AG04450 (cell line): ENCODE measurements around the gene NCKAP5L. TPM values are rescaled to one million over a fixed set of nuclear protein-coding genes. Genes with fewer than 3 reads are reported as not detected.

Experiments used
- CTCF ChIA-PET: fragments of 300-600, 350-600 bp; formaldehyde crosslinking; extraction: SDS; loops from one replicate; lab custom pipeline; 2022; ENCODE audit warnings: antibody characterized with exemption, inconsistent platforms; lab: Charles Lee
- POLR2A ChIA-PET: fragments of 350-600 bp; formaldehyde crosslinking; extraction: SDS; loops from one replicate; lab custom pipeline; 2021; ENCODE audit warnings: antibody characterized with exemption, inconsistent platforms; lab: Yijun Ruan, JAX
- DNase-seq: peaks from one replicate; pipeline ENCODE4 v3.0.0-alpha.2; 2011; ENCODE audit warnings: low read depth, low spot score
- H3K27ac ChIP-seq: one replicate; pipeline ENCODE4 v1.5.1; 2012; ENCODE audit warnings: low read depth, low read length, control low read depth
- H3K27me3 ChIP-seq: one replicate; pipeline ENCODE4 v1.6.0; 2012; ENCODE audit warnings: low read length; ENCODE audit not compliant: control insufficient read depth, insufficient read depth
- H3K4me3 ChIP-seq: 2 replicates; pipeline ENCODE4 v1.5.1; 2011; ENCODE audit warnings: mild to moderate bottlenecking, low read depth, low read length, control low read depth
- H3K9me3 ChIP-seq: 2 replicates; pipeline ENCODE4 v1.5.1; 2012; ENCODE audit warnings: low read length; ENCODE audit not compliant: control insufficient read depth, insufficient read depth
- CTCF ChIP-seq: IDR thresholded peaks from 2 replicates; pipeline ENCODE4 v1.5.1; 2011; ENCODE audit warnings: low read depth, low read length, control low read depth, inconsistent platforms
- polyA plus RNA-seq: library from polyadenylated mRNA; depleted of rRNA; stranded (reverse); fragments of >200 nt; gene quantifications from 2 replicates; pipeline ENCODE4 v1.2.3, GENCODE V29; 2011

Gene NCKAP5L
- polyA plus RNA-seq, 1 experiment = 5.6 TPM

- CTCF ChIA-PET = no interaction called here
- Histone ChIP-seq H3K9me3 (no peaks in the 10 kb centered on the region; the same call in 1 of the 2 replicates), H3K27me3 (no peaks in the 10 kb centered on the region), H3K27ac (no peak overlapping the region), H3K4me3 (no peak overlapping the region)
- DNase-seq = no peak
- POLR2A ChIA-PET = interaction anchor here (1.1 to 1.2 kb wide), 2 partner anchors 27 to 54 kb away, joined by 6 to 8 read pairs; partner anchors contain the start of gene TMBIM6
- TF ChIP-seq CTCF = no peak
These were observed 32.5 kb downstream of the NCKAP5L start for GRCh38 chr12:49795654-49796105.

DNA sequence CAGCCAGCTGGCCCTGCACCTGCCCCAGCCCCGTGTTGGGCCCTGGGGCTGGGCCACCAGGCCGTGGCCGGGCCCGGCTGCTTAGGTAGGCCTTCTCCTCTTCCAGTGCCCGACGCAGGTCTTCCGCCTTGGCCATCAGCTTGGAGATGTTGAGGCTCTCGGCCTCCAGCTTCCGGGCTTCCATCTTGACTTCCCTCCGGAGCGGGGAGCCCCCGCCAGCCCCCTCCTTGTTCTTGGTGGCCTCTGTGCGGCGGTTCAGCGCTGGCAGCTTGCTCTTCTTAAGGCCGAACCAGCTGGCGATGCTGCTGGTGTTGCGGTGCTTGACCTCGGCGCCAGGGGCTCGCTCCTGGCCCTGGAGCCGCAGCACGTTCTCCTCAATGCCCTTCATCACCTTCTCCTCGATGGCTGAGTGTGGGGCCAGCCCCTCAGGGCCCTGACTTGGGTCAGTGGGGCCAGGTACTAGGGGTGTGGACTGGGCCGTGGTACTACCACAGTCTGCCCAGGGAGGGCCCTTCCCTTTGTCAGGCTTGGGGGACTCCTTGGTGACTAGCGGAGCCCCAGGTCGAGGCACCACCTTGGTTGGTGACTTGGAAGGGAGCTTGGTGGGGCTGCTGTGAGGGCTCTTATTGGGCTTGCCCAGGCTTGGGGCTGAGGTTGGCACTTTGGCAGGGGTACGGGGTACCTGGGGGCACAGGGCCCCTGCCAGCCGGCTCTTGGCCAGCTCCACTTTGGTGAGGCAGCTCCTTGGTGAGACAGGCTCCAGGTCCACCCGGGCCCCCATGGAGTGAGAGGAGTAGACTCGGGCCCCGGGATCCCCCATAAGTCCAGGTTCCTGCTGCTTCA lies 33.2 kb downstream of the NCKAP5L start:
- Histone ChIP-seq H3K27me3 (no peaks in the 10 kb centered on the region), H3K4me3 (no peak overlapping the region), H3K9me3 (no peaks in the 10 kb centered on the region; the same call in 1 of the 2 replicates), H3K27ac (no peak overlapping the region)
- DNase-seq = no peak
- ChIA-PET CTCF (no interaction called here), POLR2A (interaction anchor here (1.0 to 1.1 kb wide), 2 partner anchors 27 to 32 kb away, joined by 3 to 8 read pairs; no protein-coding TSS in a partner anchor)
- TF ChIP-seq CTCF = no peak

DNA sequence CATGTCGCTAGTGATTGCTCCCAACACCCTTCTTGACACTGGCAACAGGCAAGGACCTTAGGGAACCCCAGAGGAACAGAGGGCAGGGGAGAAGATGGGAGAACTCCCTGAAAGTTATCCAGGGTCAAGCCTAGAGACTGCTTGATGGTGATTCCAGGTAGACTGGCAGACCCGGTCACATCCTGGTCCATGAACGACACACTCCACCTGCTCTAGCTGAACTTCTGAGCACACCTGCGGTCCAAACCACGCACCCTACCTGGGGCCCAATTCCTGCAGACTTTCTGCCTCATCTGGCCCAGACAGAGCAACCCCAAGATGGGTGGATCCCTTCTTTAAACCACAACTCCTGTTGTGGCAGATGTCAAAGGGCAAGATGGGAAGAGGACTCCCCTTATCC lies 34.2 kb downstream of the NCKAP5L start:
- no peak for DNase-seq
- H3K4me3 ChIP-seq = no peak overlapping the region
- H3K27ac ChIP-seq = no peak overlapping the region
- ChIA-PET POLR2A (no interaction called here), CTCF (no interaction called here)
- TF ChIP-seq CTCF = no peak
- H3K9me3 ChIP-seq = no peaks in the 10 kb centered on the region; the same call in 1 of the 2 replicates
- H3K27me3 ChIP-seq = no peaks in the 10 kb centered on the region

- no peak for DNase-seq
- no peaks in the 10 kb centered on the region for H3K27me3 ChIP-seq
- no peak overlapping the region for H3K4me3 ChIP-seq
- H3K27ac ChIP-seq = no peak overlapping the region
- no peaks in the 10 kb centered on the region; the same call in 1 of the 2 replicates for H3K9me3 ChIP-seq
- no peak for TF ChIP-seq CTCF
- ChIA-PET CTCF (no interaction called here), POLR2A (no interaction called here)
These were observed 34.6 kb downstream of the NCKAP5L start for GRCh38 chr12:49793620-49794019.

- TF ChIP-seq CTCF = no peak
- Histone ChIP-seq H3K27me3 (no peaks in the 10 kb centered on the region), H3K4me3 (no peak overlapping the region), H3K27ac (no peak overlapping the region), H3K9me3 (no peaks in the 10 kb centered on the region; the same call in 1 of the 2 replicates)
- DNase-seq = no peak
- POLR2A ChIA-PET = no interaction called here
- CTCF ChIA-PET = no interaction called here
These were observed 35.1 kb downstream of the NCKAP5L start for GRCh38 chr12:49792976-49793580.
